NCI-H345 treated with DMSO at 0.1 percent for 48 hours (cell line): ENCODE data around the gene CCND2.
"Not testable (repeated sequence)": the region's sequence is repeated elsewhere in the genome, so short reads cannot be mapped to it uniquely, and the experiment has no call there.

Experiments used
- DNase-seq: peaks from one replicate; lab custom pipeline; 2025; ENCODE audit not compliant: unreplicated experiment; lab: John Stamatoyannopoulos, UW

Gene CCND2

GRCh38 chr12:4273652-4274395, at the start of gene CCND2:
TSS of gene CCND2 (plus strand) at chr12:4273762. CDS start at chr12:4274041, 279 bp downstream.
- DNase-seq: no peak

- no peak for DNase-seq
These were observed 49.2 kb upstream of the CCND2 start for GRCh38 chr12:4224206-4224889.

- no peak for DNase-seq
These were observed 48.0 kb upstream of the CCND2 start for GRCh38 chr12:4225571-4225970.

- no peak for DNase-seq
These were observed 46.5 kb upstream of the CCND2 start for GRCh38 chr12:4227046-4227445.

GRCh38 chr12:4228122-4228580, 45.4 kb upstream of the CCND2 start:
- DNase-seq: no peak

GRCh38 chr12:4230526-4230925, 43.0 kb upstream of the CCND2 start:
- no peak for DNase-seq

GRCh38 chr12:4238577-4238976, 35.0 kb upstream of the CCND2 start:
- DNase-seq: no peak

GRCh38 chr12:4239746-4240145, 33.8 kb upstream of the CCND2 start:
- DNase-seq: no peak

- DNase-seq: no peak
These were observed 33.3 kb upstream of the CCND2 start for GRCh38 chr12:4240161-4240783.

- no peak for DNase-seq
These were observed 32.6 kb upstream of the CCND2 start for GRCh38 chr12:4240981-4241380.

GRCh38 chr12:4241592-4241991, 32.0 kb upstream of the CCND2 start:
- DNase-seq: no peak

GRCh38 chr12:4242595-4242994, 31.0 kb upstream of the CCND2 start:
- no peak for DNase-seq

GRCh38 chr12:4243091-4243490, 30.5 kb upstream of the CCND2 start:
- no peak for DNase-seq

- not testable (repeated sequence) for DNase-seq
These were observed 30.0 kb upstream of the CCND2 start for GRCh38 chr12:4243491-4244100.

- no peak for DNase-seq
These were observed 28.7 kb upstream of the CCND2 start for GRCh38 chr12:4244868-4245267.

- no peak for DNase-seq
These were observed 28.1 kb upstream of the CCND2 start for GRCh38 chr12:4245446-4245845.

- no peak for DNase-seq
These were observed 27.4 kb upstream of the CCND2 start for GRCh38 chr12:4246116-4246515.

GRCh38 chr12:4250691-4251090, 22.9 kb upstream of the CCND2 start:
- DNase-seq: no peak

- no peak for DNase-seq
These were observed 22.2 kb upstream of the CCND2 start for GRCh38 chr12:4251216-4251891.

- DNase-seq: no peak
These were observed 21.6 kb upstream of the CCND2 start for GRCh38 chr12:4251967-4252366.

- no peak for DNase-seq
These were observed 21.0 kb upstream of the CCND2 start for GRCh38 chr12:4252601-4253000.
